T-helper 9 cell (primary cell): ENCODE measurements around the gene TALDO1.
A peak's percentile ranks its signal among the peaks of the same experiment; 100 is the strongest.
"Not testable (repeated sequence)": the region's sequence is repeated elsewhere in the genome, so short reads cannot be mapped to it uniquely, and the experiment has no call there.

Source experiments
- DNase-seq: peaks from one replicate; pipeline ENCODE4 v3.0.0-alpha.2; 2020

TALDO1 gene

DNA sequence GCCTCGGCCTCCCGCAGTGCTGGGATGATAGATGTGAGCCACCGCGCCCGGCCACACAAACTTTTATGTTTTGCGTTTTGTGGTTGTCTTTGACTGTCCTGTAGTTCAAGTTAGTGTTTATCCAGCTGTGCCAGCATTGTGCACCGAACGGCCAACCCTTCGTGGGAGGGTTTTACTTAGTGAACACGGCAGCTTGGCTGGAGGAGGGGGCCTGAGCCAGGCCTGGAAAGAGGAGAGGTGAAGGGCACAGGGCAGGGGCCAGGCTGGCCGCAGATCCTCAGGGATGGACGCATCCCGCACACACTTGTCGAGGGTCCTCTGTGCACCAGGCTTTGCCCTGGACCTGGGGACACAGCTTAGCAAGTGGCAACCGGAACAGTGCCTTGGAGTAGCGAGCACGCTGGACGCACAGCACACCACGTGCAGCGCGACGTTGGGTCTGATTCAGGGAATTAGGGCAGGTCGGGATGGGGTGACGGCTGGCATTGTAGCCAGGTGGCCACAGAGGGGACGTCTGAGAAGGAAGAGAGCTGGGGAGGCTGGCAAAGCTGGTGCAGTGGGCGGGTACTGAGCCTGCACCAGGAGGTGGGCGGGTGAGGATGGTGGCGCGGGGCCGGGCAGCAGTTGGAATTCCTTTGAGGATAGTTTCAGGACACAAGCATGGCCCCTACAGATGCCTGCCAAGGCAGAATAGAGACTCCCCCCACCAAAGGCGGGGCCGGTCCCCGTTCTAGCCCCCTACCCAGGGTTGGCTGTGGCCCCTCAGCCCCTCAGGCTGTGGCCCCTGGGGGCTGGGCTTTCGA, 27.8 kb upstream of the TALDO1 start:
- DNase-seq: no peak

DNA sequence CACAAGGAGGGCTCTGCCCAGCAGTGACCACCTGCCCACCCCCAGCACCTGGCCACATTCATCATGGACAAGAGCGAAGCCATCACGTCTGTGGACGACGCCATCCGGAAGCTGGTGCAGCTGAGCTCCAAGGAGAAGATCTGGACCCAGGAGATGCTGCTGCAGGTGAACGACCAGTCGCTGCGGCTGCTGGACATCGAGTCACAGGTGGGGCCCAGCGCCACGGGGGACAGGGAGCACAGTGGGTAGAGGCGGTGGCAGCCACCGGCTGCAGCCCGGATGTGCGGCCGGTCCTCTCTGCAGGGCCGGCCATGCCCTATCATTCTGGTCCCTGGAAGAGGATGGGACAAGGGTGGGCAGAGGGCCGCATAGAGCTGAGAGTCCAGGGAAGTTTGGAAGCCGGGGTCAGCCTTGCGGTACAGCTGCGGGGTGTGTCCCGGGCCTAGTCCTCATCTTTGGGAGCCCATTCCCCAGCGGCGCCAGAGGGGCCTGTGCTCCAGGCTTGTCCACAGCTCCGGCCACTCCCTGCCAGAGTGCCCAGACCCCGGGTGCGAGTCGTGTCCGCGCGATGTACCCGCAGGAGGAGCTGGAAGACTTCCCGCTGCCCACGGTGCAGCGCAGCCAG, 27.1 kb upstream of the TALDO1 start:
- no peak for DNase-seq

DNA sequence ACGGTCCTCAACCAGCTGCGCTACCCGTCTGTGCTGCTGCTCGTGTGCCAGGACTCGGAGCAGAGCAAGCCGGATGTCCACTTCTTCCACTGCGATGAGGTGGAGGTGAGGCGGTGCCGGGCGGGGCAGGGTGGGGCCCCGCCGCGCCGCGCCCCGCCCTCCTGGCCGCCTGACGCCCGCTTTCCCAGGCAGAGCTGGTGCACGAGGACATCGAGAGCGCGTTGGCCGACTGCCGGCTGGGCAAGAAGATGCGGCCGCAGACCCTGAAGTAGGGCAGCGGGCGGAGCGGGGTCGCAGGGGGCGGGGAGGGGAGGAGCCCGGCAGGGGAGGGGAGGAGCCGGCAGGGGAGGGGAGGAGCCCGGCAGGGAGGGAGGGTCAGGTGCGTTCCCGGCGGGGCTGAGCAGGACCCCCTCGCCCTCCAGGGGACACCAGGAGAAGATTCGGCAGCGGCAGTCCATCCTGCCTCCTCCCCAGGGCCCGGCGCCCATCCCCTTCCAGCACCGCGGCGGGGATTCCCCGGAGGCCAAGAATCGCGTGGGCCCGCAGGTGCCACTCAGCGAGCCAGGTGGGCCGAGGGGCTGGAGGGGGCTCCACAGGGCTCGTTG, 26.5 kb upstream of the TALDO1 start:
- peak; percentile 65 for DNase-seq

DNA sequence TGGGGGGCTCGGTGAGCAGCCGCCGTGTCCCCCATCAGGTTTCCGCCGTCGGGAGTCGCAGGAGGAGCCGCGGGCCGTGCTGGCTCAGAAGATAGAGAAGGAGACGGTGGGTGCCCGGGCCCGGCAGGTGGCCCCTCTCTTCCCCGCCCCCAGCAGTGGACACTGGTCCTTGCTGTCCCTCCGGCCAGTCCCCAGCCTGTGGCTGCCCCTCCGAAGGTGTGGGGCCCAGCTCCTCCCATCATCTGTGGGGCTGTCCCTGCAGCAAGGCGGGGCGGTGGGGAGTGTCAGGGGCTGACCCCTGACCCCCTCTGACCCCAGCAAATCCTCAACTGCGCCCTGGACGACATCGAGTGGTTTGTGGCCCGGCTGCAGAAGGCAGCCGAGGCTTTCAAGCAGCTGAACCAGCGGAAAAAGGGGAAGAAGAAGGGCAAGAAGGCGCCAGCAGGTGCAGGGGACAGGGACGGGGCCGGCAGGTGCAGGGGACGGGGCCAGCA, 26.0 kb upstream of the TALDO1 start:
- DNase-seq: no peak

DNA sequence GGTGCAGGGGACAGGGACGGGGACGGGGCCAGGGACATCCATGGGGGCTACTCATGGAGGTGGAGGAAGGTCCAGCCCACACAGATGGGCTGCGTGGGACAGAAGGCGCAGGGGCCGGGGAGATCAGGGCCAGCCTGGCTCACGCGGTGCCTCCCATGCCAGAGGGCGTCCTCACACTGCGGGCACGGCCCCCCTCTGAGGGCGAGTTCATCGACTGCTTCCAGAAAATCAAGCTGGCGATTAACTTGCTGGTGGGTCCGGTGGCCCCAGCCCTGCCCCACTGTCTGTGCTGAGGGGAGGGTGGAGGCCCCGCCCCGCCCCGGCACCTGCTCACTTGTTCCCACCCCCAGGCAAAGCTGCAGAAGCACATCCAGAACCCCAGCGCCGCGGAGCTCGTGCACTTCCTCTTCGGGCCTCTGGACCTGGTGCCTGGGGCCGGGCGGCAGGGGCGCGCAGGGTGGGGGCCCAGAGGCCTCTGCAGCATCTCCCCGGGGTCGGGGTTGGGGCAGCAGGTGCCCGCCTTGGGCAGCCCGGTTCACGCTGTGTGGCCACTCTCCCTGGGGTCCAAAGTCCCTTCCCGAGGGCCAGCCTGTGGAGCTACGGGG, 25.4 kb upstream of the TALDO1 start:
- peak; percentile 49 for DNase-seq

DNA sequence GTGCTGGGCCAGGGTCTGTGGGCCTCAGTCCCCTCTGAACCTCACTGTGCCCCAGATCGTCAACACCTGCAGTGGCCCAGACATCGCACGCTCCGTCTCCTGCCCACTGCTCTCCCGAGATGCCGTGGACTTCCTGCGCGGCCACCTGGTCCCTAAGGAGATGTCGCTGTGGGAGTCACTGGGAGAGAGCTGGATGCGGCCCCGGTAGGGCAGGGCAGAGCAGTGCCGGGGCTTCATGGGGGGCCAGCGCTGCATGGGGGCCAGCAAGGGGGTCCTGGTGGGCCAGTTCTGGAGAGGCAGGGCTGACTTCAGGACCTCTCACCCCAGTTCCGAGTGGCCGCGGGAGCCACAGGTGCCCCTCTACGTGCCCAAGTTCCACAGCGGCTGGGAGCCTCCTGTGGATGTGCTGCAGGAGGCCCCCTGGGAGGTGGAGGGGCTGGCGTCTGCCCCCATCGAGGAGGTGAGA, 24.9 kb upstream of the TALDO1 start:
- DNase-seq: no peak

DNA sequence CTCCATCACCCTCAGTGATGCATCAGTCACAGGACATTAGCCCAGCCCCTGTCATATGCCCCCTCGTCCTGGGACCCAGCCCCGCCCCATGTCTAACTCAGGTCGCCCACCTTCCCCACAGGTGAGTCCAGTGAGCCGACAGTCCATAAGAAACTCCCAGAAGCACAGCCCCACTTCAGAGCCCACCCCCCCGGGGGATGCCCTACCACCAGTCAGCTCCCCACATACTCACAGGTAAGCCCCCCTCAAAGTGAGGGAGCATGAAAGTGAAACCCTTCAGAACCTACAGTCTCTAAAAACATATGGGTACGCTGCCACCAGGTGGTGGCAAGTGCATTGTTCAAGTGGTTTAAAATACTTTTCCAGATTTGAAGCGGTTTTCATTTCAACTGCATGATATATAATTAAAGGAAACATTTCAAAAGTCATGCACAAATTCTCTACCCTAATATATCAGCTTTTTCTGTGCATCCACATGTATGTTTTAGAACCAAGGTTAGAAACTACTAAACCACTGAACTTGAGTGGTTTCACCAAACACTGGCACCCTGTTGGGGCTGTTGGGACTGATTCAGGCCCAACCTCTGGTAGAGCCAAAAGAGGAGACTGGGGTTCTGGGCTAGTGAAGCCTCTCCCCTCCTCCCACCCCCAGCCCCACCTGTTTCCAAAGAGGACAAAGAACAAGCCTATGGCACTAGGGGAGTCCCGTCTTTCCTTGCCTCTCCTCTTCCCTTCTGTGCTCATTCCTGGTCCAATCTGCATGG, 24.0 kb upstream of the TALDO1 start:
- DNase-seq: no peak

DNA sequence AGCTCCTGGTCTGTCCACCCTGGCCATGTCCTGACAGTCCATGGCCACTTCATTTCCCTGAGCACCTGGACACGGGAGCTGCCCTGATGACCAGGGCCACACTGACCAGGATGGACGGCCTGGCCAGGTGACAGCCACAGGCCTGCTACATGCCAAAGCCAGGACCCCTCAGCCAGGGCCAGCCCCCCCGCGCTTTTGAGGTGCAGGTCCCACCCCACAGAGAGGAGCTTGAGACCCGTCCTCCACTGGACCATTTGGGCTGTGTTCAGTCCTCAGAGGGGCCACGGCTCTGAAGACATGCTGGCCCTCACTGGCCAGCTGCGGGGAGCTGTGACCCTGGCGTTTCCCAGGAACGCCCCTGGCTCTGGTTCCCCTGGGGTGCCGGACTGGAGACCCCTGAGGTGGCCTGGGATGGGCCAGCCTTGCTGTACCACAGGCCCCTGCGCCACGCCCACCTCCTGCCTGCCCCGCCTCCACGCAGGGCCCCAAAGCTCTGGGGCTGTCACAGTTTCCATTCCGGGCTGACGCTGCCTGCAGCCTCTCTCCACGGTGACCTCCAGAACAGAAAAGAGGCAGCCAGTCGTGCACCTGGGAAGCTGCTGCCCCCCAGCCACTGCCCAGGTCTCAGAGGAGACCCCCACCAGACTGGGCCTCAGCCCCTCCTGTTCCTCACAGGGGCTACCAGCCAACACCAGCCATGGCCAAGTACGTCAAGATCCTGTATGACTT, 23.1 kb upstream of the TALDO1 start:
- DNase-seq: no peak

DNA sequence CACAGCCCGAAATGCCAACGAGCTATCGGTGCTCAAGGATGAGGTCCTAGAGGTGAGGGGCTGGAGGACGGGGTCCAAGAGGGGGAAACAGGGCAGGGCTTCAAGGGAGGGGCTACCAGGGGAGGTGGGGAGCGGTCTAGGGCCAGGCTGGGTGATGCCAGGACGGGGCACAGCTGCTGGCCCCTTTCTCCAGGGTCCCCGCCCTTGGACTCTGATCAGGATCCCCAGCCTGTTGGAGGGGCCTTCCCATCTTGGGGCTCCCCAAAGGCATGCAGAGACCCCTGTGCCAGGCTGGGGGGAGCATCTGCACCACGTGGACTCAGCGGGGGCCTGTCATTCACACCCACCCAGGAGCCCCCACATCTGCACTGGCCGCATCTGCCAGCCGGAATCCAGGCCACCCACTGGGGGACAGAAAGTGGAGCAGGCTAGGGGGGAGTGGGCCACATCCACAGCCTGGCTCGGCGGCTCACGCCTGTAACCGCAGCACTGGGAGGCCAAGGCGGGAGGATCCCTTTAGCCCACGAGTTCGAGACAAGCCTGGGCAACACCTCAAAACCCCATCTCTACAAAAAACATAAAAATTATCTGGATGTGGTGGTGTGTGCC, 22.4 kb upstream of the TALDO1 start:
- DNase-seq: no peak

DNA sequence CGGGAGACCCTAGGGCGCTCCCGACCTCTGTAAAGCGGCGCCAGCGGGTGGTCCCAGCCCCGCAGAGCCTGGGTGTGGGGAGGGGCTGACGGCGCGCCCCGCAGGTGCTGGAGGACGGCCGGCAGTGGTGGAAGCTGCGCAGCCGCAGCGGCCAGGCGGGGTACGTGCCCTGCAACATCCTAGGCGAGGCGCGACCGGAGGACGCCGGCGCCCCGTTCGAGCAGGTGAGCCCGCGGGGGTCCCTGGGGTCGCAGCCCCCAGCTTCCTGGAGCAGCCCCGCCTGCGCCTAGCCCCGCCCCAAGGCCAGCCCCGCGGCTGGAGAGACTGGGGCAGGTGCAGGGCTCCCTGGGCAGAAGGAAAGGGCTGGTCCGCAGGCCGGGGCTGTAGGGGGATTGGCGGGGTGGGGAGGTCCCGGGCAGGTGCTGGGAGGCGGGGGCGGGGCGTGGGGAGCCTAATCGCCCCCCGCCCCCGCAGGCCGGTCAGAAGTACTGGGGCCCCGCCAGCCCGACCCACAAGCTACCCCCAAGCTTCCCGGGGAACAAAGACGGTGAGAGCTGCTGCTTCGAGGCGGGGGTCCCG, 21.6 kb upstream of the TALDO1 start:
- no peak for DNase-seq

DNA sequence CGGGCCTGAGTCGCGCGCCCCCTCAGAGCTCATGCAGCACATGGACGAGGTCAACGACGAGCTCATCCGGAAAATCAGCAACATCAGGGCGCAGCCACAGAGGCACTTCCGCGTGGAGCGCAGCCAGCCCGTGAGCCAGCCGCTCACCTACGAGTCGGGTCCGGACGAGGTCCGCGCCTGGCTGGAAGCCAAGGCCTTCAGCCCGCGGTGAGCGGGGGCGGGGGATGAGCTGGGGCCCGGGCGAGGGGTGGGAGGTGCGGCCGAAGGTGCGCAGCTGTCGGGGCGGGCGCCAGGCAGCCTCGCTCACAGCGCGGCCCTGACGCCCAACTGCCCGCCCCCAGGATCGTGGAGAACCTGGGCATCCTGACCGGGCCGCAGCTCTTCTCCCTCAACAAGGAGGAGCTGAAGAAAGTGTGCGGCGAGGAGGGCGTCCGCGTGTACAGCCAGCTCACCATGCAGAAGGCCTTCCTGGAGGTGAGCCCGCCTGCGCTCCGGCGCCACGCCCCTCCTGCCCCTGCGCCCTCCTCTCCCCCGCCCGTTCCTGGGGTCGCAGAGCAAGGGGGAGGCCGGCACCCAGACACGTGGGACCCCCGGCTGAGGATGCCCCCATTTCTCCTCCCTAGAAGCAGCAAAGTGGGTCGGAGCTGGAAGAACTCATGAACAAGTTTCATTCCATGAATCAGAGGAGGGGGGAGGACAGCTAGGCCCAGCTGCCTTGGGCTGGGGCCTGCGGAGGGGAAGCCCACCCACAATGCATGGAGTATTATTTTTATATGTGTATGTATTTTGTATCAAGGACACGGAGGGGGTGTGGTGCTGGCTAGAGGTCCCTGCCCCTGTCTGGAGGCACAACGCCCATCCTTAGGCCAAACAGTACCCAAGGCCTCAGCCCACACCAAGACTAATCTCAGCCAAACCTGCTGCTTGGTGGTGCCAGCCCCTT, 20.7 kb upstream of the TALDO1 start:
- DNase-seq: peak; percentile 39

DNA sequence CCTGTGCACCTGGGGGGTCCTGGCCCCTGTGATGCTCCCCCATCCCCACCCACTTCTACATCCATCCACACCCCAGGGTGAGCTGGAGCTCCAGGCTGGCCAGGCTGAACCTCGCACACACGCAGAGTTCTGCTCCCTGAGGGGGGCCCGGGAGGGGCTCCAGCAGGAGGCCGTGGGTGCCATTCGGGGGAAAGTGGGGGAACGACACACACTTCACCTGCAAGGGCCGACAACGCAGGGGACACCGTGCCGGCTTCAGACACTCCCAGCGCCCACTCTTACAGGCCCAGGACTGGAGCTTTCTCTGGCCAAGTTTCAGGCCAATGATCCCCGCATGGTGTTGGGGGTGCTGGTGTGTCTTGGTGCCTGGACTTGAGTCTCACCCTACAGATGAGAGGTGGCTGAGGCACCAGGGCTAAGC, 20.0 kb upstream of the TALDO1 start:
- no peak for DNase-seq

DNA sequence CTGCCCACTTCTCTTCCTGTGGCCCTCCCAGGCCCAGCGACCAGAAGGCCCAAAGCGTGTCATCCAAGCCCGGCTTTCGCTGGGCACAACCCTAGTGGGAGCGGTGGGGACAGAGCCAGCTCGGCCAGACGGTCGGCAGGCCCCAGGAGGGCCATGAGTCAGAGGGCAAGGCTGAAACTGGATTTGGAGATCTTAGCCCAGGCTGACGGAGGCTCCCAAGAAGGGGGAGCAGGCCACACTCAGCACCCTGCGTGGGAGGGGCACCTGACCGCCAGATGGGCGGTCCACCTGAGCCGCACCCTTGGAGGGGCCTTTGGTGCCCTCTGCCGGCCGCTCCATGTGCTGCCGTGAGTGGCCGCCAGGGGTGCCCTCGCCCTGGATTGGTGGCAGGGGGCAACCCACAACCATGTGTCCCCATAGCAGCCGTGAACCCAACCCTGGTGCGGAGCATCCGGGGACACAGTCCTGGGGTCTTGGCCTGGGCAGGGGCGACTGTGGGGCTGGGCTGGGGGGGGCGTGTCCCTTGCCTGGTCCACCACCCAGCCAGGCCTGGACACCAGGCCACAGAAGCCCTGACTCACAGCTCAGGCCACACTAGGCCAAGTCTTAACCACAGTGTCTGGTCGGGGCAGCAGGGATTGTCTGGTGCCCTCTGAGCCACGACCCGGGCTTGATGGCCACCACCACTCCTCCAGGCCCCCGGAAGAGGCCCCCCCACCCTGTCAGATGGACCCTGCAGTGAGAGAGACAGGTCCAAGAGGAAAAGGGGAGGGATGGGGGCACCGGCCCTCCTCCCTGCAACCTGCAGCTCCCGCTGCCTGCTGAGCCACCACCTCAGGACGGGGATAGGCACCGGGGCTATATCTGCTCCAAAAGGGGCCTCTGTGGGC, 19.2 kb upstream of the TALDO1 start:
- peak; percentile 77 for DNase-seq

DNA sequence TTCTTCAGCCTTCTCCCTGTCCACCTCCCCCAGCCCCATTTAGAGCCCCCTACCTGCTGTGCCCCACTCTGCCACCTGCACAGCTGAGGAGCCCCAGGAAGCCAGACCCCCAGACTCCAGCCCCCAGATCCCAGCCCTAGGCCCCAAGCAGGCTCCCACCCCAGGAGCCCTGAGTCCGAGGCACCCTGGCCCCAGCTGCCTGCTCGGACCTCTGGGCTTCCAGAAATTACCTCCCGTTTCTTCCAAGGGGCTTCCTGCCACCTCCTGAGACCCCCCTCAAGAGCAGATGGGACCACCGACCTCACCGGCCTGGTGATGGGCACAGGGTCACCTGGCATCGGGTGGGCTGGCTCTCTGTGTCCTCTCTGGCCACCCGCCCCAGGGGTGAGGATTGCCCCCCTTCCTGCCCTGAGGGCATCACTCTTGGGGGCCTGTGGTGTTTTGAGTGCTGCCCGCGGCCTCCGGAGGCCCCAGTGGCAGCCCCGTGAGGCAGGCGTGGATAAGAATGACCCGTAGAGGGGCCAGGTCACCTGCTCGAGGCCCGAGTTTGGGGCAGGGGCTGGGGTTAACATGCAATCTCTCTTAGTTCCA, 18.3 kb upstream of the TALDO1 start:
- no peak for DNase-seq

DNA sequence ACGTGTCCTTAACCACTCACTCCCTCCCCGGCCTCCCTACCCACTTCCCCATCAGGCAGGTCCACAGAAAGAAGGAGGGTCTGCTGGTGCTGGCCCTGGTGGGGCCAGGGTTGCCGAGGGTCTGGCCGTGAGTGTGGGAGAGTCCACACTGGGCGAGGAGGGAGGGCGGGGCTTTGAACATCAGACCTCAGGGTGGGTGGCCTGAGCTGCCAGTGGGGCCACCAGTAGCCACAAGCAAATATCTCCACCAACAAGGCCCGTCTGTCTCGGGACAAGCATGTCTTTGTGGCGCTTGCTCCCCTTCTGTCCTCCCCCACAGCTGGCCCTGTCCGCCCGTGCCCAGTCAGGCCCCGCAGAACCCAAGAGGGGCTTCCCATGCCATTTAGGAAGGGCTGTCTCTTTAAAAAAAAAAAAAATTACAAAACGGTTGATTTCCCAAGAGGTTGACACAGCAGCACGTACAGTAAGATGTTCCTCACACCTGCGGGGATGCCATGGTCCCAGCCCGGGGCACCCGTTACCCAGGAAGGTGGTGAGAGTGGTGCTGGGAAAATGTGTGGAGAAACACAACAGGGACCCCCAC, 17.7 kb upstream of the TALDO1 start:
- no peak for DNase-seq

DNA sequence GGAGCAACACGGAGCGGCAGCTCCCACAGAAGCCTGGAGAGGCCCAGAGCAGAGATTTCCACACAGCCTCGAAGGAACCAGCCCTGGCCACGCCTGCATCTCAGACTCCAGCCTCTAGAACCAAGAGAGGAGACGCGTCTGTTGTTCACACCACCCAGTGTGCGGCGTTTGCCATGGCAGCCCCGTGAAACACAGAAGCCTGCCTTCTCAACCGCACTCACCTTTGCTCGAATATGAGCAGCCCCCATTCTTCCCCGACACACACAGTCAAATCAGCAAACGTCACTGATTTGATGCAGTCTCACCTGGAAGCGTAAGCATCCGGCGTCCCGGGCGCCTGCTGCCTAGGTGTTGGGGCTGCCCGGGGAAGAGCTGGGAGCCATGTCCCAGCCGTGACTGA, 14.2 kb upstream of the TALDO1 start:
- DNase-seq: no peak

DNA sequence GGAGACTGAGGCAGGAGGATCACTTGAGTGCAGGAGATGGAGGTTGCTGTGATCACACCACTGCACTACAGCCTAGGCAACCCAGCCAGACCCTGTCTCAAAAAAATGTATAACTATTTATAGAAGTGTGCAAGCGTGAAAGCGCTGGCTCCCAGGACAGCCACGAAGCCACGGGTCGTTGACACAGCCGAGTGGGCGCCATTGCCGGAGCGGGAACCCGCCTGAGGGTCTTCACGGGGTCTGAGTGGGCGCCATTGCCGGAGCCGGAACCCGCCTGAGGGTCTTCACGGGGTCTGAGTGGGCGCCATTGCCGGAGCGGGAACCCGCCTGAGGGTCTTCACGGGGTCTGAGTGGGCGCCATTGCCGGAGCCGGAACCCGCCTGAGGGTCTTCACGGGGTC, 12.7 kb upstream of the TALDO1 start:
- not testable (repeated sequence) for DNase-seq

DNA sequence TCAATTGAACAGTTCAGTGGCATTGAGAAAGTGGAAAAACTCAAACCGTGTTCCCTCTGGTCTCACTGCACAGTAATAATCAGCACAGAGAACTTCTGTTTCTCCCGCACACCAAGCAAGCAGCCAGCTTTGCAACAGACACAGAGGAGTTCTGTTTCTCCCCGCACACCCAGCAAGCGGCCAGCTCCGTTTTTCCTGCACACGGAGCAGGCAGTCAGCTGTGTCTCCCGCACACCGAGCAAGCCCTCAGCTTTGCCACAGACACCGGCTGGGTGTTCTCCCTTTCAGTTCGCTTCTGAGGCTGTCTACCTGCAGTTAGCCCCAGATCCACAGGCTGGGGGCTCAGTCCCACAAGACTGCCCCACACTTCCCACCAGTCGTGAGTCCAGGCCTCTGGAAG, 9.9 kb upstream of the TALDO1 start:
- no peak for DNase-seq
